HEK293 (cell line): ENCODE results near the gene MYO7B.

ENCODE experiments used
- CTCF ChIA-PET: fragments of 350-600 bp; formaldehyde crosslinking; extraction: SDS; loops from one replicate; lab custom pipeline; 2021; ENCODE audit warnings: antibody characterized with exemption; lab: Yijun Ruan, JAX
- POLR2A ChIA-PET: fragments of 300-600 bp; formaldehyde crosslinking; extraction: SDS; loops from one replicate; lab custom pipeline; 2020; ENCODE audit warnings: antibody characterized with exemption, inconsistent platforms; lab: Yijun Ruan, JAX
- H3K27ac ChIP-seq: fragments of 200-500 bp; sonication (Bioruptor generic); 2 replicates; pipeline ENCODE4 v1.5.1; 2014; ENCODE audit warnings: low read depth, low read length, control low read depth, inconsistent platforms; ENCODE audit errors: extremely low read depth
- H3K36me3 ChIP-seq, 2 experiments: fragments of 200-500 bp in 1 of 2; sonication (Bioruptor generic) in 1 of 2; 1 replicate in 1 of 2; 2 replicates in 1 of 2; pipeline ENCODE4 v1.5.1; 2014 to 2017; ENCODE audit warnings: inconsistent platforms in 2 of 2, low read length in 2 of 2; ENCODE audit not compliant: control insufficient read depth in 2 of 2, insufficient read depth in 1 of 2
- H3K4me1 ChIP-seq: fragments of 200-500 bp; sonication (Bioruptor generic); 2 replicates; pipeline ENCODE4 v1.5.1; 2014; ENCODE audit warnings: mild to moderate bottlenecking, low read length, inconsistent platforms; ENCODE audit not compliant: control insufficient read depth, insufficient read depth
- H3K4me3 ChIP-seq: 2 replicates; pipeline ENCODE4 v1.5.1; 2011; ENCODE audit warnings: low read depth, mild to moderate bottlenecking, control low read depth, low read length, moderate library complexity
- H3K9me3 ChIP-seq: fragments of 200-500 bp; sonication (Bioruptor generic); 2 replicates; pipeline ENCODE4 v1.5.1; 2014; ENCODE audit warnings: low read depth, low read length, inconsistent platforms; ENCODE audit not compliant: control insufficient read depth, insufficient read depth
- BCL11A ChIP-seq: fragments of 450-650 bp; formaldehyde crosslinking; IDR thresholded peaks from 2 replicates; pipeline ENCODE4 v1.5.1; 2016; ENCODE audit warnings: low read depth, missing biosample characterization, missing genetic modification characterization
- GLI2 ChIP-seq: fragments of 450-650 bp; formaldehyde crosslinking; IDR thresholded peaks from 2 replicates; pipeline ENCODE4; 2017; ENCODE audit warnings: missing biosample characterization, missing genetic modification characterization, low read depth, borderline replicate concordance
- SCRT1 ChIP-seq: fragments of 450-650 bp; formaldehyde crosslinking; IDR thresholded peaks from 2 replicates; pipeline ENCODE4 v1.5.1; 2016; ENCODE audit warnings: missing biosample characterization, missing genetic modification characterization, borderline replicate concordance
- YY1 ChIP-seq: fragments of 450-650 bp; formaldehyde crosslinking; IDR thresholded peaks from 2 replicates; pipeline ENCODE4 v1.5.1; 2018; ENCODE audit warnings: missing biosample characterization, missing genetic modification characterization
- ZBTB21 ChIP-seq: fragments of 450-650 bp; formaldehyde crosslinking; IDR thresholded peaks from 2 replicates; pipeline ENCODE4 v1.5.1; 2017; ENCODE audit warnings: missing biosample characterization, missing genetic modification characterization
- ZBTB8A ChIP-seq: fragments of 450-650 bp; formaldehyde crosslinking; IDR thresholded peaks from 2 replicates; pipeline ENCODE4 v1.5.1; 2016; ENCODE audit warnings: missing biosample characterization, missing genetic modification characterization
- ZNF10 ChIP-seq: fragments of 450-650 bp; formaldehyde crosslinking; IDR thresholded peaks from 2 replicates; pipeline ENCODE4 v1.5.1; 2017; ENCODE audit warnings: missing biosample characterization, missing genetic modification characterization
- ZNF132 ChIP-seq: fragments of 450-650 bp; formaldehyde crosslinking; IDR thresholded peaks from 2 replicates; pipeline ENCODE4 v1.5.1; 2017; ENCODE audit warnings: missing biosample characterization, missing genetic modification characterization, borderline replicate concordance
- ZNF146 ChIP-seq: fragments of 450-650 bp; formaldehyde crosslinking; IDR thresholded peaks from 2 replicates; pipeline ENCODE4 v1.5.1; 2016; ENCODE audit warnings: missing biosample characterization, missing genetic modification characterization
- ZNF2 ChIP-seq: fragments of 450-650 bp; formaldehyde crosslinking; IDR thresholded peaks from 2 replicates; pipeline ENCODE4 v1.5.1; 2016; ENCODE audit warnings: missing biosample characterization, missing genetic modification characterization
- ZNF561 ChIP-seq: fragments of 450-650 bp; IDR thresholded peaks from 2 replicates; pipeline ENCODE4 v1.5.1; 2018; ENCODE audit warnings: missing biosample characterization, missing genetic modification characterization, borderline replicate concordance
- ZNF610 ChIP-seq: fragments of 450-650 bp; formaldehyde crosslinking; IDR thresholded peaks from 2 replicates; pipeline ENCODE4 v1.5.1; 2016; ENCODE audit warnings: missing biosample characterization, missing genetic modification characterization, borderline replicate concordance
- ZNF677 ChIP-seq: fragments of 450-650 bp; IDR thresholded peaks from 2 replicates; pipeline ENCODE4 v1.5.0; 2018; ENCODE audit warnings: missing biosample characterization, mild to moderate bottlenecking, missing genetic modification characterization, moderate library complexity
- TF ChIP-seq, protein P1 (sequence below): fragments of 450-650 bp; formaldehyde crosslinking; IDR thresholded peaks from 2 replicates; pipeline ENCODE4 v1.5.1; 2016; ENCODE audit warnings: missing biosample characterization, missing genetic modification characterization
- TF ChIP-seq, protein P2 (sequence below): fragments of 450-650 bp; formaldehyde crosslinking; IDR thresholded peaks from 2 replicates; pipeline ENCODE4 v1.5.1; 2017; ENCODE audit warnings: missing biosample characterization, missing genetic modification characterization
- TF ChIP-seq, protein P3 (sequence below): sonication (generic); formaldehyde crosslinking; IDR thresholded peaks from 2 replicates; pipeline ENCODE4 v1.8.1; 2022; ENCODE audit warnings: mild to moderate bottlenecking, moderate library complexity, missing genetic modification reagents

Gene MYO7B

DNA sequence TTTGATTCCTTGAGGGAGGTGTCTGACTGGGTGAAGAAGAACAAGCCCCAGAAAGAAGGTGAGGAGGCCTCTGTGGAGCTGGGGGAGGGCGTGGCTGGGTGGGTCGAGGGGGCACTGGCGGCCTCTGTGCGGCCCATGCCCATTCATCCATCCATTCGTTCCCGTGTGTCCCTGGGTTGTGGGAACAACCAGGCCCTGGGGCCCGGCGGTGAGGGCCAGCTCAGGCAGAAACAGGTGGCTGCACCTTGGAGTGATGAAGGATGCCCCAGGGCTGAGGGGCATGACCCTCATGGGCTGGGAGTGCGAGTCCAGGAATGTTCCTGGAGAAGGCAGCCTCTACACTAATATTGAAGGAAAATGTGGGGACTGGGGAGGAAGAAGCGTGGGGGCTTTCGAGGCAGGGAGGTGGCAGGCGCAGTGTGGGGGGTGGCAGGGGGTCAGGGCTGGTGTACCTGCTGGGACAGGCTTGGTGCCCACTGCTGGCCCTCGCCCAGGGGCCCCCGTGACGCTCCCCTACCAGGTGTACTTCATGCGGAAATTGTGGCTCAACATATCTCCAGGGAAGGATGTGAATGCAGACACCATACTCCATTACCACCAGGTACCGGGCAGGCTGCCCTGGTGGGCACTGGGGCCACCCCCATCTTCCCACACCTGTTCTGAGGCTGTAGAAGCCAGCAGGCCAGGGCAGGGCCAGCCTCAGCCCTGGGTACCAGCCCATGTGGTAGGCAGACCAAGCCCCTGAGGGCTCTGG, 99.3 kb downstream of the MYO7B start:
- no peak overlapping the region for H3K4me3 ChIP-seq
- CTCF ChIA-PET = interaction anchor here (0.6 to 1.2 kb wide), 2 partner anchors 18 to 43 kb away, joined by 3 to 4 read pairs; no protein-coding TSS in a partner anchor
- POLR2A ChIA-PET = no interaction called here
- no peaks in the 10 kb centered on the region for H3K9me3 ChIP-seq
- TF ChIP-seq GLI2 (tag by site-specific recombination) = no peak
- no peak for TF ChIP-seq ZBTB8A (tag by site-specific recombination)
- peaks cover 2% of the 10 kb centered on the region; the same call in 1 of the 2 replicates for H3K4me1 ChIP-seq
- no peaks in the 10 kb centered on the region for H3K36me3 ChIP-seq
- H3K27ac ChIP-seq = no peak overlapping the region

DNA sequence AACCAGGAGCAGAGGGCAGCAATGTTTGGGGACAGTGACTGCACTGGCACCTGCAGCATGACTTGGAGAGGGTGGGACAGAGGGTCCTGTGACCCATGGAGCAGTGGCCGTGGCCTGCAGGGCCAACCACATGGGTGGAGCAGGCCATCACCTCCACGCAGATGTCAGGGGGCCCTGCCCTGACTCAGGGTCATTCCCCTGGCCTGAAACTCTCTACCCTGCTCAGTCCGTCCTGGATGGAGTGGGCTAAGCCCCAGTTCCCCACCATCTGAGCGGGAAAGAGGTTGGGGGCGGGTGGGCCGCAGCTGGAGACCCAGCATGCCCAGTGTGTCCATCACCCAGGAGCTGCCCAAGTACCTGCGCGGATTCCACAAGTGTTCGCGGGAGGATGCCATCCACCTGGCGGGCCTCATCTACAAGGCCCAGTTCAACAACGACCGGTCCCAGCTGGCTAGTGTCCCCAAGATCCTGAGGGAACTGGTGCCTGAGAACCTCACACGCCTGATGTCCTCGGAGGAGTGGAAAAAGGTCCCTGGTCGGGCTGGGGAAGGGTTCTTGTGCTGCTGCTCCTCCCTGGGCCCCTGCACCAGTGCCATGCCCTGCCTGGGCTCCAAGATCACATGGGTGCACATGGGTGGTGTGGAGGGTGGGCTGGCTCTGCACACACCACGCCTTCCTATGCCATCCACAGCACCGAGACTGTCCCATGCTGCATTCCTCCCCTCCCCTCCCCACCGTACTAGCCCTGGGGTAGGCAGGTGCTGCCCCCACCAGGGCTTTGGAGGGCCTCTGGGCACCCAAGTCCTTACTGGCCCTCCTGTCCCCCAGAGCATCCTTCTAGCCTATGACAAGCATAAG, 100.1 kb downstream of the MYO7B start:
- no peak overlapping the region for H3K4me3 ChIP-seq
- H3K27ac ChIP-seq = no peak overlapping the region
- ChIA-PET POLR2A (no interaction called here), CTCF (interaction anchor here (0.5 to 1.2 kb wide), 2 partner anchors 17 to 325 kb away, joined by 3 read pairs; no protein-coding TSS in a partner anchor)
- no peaks in the 10 kb centered on the region for H3K9me3 ChIP-seq
- no peaks in the 10 kb centered on the region for H3K36me3 ChIP-seq
- H3K4me1 ChIP-seq = peaks cover 2% of the 10 kb centered on the region; the same call in 1 of the 2 replicates
- TF ChIP-seq, protein P1, sequence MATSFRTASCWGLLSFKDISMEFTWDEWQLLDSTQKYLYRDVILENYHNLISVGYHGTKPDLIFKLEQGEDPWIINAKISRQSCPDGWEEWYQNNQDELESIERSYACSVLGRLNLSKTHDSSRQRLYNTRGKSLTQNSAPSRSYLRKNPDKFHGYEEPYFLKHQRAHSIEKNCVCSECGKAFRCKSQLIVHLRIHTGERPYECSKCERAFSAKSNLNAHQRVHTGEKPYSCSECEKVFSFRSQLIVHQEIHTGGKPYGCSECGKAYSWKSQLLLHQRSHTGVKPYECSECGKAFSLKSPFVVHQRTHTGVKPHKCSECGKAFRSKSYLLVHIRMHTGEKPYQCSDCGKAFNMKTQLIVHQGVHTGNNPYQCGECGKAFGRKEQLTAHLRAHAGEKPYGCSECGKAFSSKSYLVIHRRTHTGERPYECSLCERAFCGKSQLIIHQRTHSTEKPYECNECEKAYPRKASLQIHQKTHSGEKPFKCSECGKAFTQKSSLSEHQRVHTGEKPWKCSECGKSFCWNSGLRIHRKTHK (tag by site-specific recombination) = no peak
- no peak for TF ChIP-seq ZNF2 (tag by site-specific recombination)
- TF ChIP-seq ZNF146 = no peak
- TF ChIP-seq, protein P2, sequence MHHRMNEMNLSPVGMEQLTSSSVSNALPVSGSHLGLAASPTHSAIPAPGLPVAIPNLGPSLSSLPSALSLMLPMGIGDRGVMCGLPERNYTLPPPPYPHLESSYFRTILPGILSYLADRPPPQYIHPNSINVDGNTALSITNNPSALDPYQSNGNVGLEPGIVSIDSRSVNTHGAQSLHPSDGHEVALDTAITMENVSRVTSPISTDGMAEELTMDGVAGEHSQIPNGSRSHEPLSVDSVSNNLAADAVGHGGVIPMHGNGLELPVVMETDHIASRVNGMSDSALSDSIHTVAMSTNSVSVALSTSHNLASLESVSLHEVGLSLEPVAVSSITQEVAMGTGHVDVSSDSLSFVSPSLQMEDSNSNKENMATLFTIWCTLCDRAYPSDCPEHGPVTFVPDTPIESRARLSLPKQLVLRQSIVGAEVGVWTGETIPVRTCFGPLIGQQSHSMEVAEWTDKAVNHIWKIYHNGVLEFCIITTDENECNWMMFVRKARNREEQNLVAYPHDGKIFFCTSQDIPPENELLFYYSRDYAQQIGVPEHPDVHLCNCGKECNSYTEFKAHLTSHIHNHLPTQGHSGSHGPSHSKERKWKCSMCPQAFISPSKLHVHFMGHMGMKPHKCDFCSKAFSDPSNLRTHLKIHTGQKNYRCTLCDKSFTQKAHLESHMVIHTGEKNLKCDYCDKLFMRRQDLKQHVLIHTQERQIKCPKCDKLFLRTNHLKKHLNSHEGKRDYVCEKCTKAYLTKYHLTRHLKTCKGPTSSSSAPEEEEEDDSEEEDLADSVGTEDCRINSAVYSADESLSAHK (tag by site-specific recombination) = no peak
- TF ChIP-seq ZNF610 (tag by site-specific recombination) = no peak
- TF ChIP-seq ZNF561 (tag by site-specific recombination) = no peak
- TF ChIP-seq, protein P3, sequence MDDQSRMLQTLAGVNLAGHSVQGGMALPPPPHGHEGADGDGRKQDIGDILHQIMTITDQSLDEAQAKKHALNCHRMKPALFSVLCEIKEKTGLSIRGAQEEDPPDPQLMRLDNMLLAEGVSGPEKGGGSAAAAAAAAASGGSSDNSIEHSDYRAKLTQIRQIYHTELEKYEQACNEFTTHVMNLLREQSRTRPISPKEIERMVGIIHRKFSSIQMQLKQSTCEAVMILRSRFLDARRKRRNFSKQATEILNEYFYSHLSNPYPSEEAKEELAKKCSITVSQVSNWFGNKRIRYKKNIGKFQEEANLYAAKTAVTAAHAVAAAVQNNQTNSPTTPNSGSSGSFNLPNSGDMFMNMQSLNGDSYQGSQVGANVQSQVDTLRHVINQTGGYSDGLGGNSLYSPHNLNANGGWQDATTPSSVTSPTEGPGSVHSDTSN (CRISPR knock-in tag) = no peak
- no peak for TF ChIP-seq SCRT1 (tag by site-specific recombination)
- no peak for TF ChIP-seq ZNF10
- no peak for TF ChIP-seq BCL11A (tag by site-specific recombination)
- TF ChIP-seq ZNF132 (tag by site-specific recombination) = no peak
- TF ChIP-seq YY1 (tag by site-specific recombination) = no peak
- TF ChIP-seq ZNF677 (tag by site-specific recombination) = no peak
- TF ChIP-seq ZBTB21 = no peak
